Astrocyte (in vitro differentiated cells and primary cell): Measurements from ENCODE around the gene NCOA3. TPM values are rescaled to one million over a fixed set of nuclear protein-coding genes. Genes with fewer than 3 reads are reported as not detected.
A peak's percentile ranks its signal among the peaks of the same experiment; 100 is the strongest.

Experiments
- DNase-seq: peaks from one replicate; pipeline ENCODE4 v3.0.0-alpha.2; 2010; ENCODE audit warnings: low read depth
- FAIRE-seq: peaks from 2 replicates; lab custom pipeline; 2011; peaks lifted over from hg19 to GRCh38; lab: Jason Lieb, UNC
- H2AFZ ChIP-seq: 2 replicates; pipeline ENCODE4 v1.6.0; 2012; ENCODE audit warnings: low read depth, low read length, inconsistent platforms
- H3K27ac ChIP-seq: 2 replicates; pipeline ENCODE4 v1.5.1; 2011; ENCODE audit warnings: low read depth, low read length, inconsistent platforms
- H3K27me3 ChIP-seq: 2 replicates; pipeline ENCODE4 v1.6.0; 2011; ENCODE audit warnings: low read length, inconsistent platforms; ENCODE audit not compliant: insufficient read depth
- H3K36me3 ChIP-seq: 2 replicates; pipeline ENCODE4 v1.5.1; 2011; ENCODE audit warnings: low read length, inconsistent platforms; ENCODE audit not compliant: insufficient read depth
- H3K4me1 ChIP-seq: 2 replicates; pipeline ENCODE4 v1.5.1; 2011; ENCODE audit warnings: low read length, inconsistent platforms; ENCODE audit not compliant: insufficient read depth
- H3K4me2 ChIP-seq: 2 replicates; pipeline ENCODE4 v1.6.0; 2012; ENCODE audit warnings: low read length, inconsistent platforms
- H3K4me3 ChIP-seq: 2 replicates; pipeline ENCODE4 v1.5.1; 2011; ENCODE audit warnings: low read depth, mild to moderate bottlenecking, low read length, inconsistent platforms; ENCODE audit not compliant: insufficient read depth
- H3K79me2 ChIP-seq: 2 replicates; pipeline ENCODE4 v1.6.0; 2012; ENCODE audit warnings: mild to moderate bottlenecking, low read length, inconsistent platforms; ENCODE audit not compliant: insufficient read depth
- H3K9ac ChIP-seq: 2 replicates; pipeline ENCODE4 v1.6.0; 2012; ENCODE audit warnings: mild to moderate bottlenecking, low read length, inconsistent platforms
- H3K9me3 ChIP-seq: 2 replicates; pipeline ENCODE4 v1.5.1; 2012; ENCODE audit warnings: low read depth, mild to moderate bottlenecking, low read length, inconsistent platforms; ENCODE audit not compliant: insufficient read depth
- H4K20me1 ChIP-seq: 2 replicates; pipeline ENCODE4 v1.6.0; 2012; ENCODE audit warnings: low read length, inconsistent platforms; ENCODE audit not compliant: insufficient read depth
- H3K27ac Mint-ChIP-seq: one replicate; pipeline ENCODE4 v1.8.0; 2021; ENCODE audit warnings: mild to moderate bottlenecking, mixed read lengths; ENCODE audit not compliant: unreplicated experiment
- H3K27me3 Mint-ChIP-seq: one replicate; pipeline ENCODE4 v1.8.0; 2021; ENCODE audit warnings: low read depth, mixed read lengths; ENCODE audit not compliant: unreplicated experiment
- H3K36me3 Mint-ChIP-seq: one replicate; pipeline ENCODE4 v1.8.0; 2021; ENCODE audit warnings: low read depth, mixed read lengths; ENCODE audit not compliant: unreplicated experiment
- H3K4me1 Mint-ChIP-seq: one replicate; pipeline ENCODE4 v1.8.0; 2021; ENCODE audit warnings: low read depth, mixed read lengths; ENCODE audit not compliant: unreplicated experiment
- H3K4me3 Mint-ChIP-seq: one replicate; pipeline ENCODE4 v1.8.0; 2021; ENCODE audit warnings: mild to moderate bottlenecking, moderate library complexity, mixed read lengths; ENCODE audit not compliant: unreplicated experiment
- H3K9me3 Mint-ChIP-seq: one replicate; pipeline ENCODE4 v1.8.0; 2021; ENCODE audit warnings: mild to moderate bottlenecking, mixed read lengths; ENCODE audit not compliant: unreplicated experiment
- EZH2 ChIP-seq: IDR thresholded peaks from 2 replicates; pipeline ENCODE4 v1.6.1; 2012; ENCODE audit warnings: mild to moderate bottlenecking, low read length, inconsistent platforms; ENCODE audit not compliant: insufficient read depth
- total RNA-seq: library from RNA; stranded (reverse); gene quantifications from 2 replicates; pipeline ENCODE4 v1.2.1, GENCODE V29; 2021
- TF ChIP-seq, protein P1 (sequence below): IDR thresholded peaks from 2 replicates; pipeline ENCODE4 v1.5.1; 2011; ENCODE audit warnings: low read depth, mild to moderate bottlenecking, inconsistent platforms, low read length, moderate library complexity; ENCODE audit not compliant: insufficient read depth

NCOA3 gene
- total RNA-seq, 1 donor from 2014 or later = 30.5 TPM

DNA sequence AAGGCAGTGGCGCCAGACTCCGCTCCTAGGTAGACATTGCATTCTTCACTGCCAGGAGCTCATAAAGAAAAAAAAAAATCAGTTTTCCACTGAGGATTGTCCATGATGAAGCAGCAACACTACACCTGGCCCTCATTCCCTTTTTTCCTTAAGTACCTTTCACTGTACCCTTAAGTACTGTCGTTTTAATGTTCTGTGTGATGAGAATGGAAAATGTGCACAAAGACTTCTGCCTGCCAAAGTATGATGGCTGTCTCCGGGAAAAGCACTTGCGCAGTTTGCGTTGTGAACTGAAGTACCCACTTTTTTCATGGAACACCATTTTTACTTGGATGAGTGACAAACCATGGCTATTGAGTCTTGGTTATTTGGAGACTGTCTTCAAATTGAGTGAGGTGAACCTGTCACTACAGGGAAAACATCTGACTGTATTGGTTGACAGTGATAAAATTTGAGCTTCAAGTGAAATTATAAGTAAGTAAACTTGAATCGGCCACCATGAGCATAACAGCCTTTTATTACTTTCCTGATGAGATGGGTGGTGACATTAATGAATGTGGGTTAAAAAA lies 104.8 kb downstream of the NCOA3 start:
- peaks cover 23% of the 10 kb centered on the region for H3K4me1 Mint-ChIP-seq

DNA sequence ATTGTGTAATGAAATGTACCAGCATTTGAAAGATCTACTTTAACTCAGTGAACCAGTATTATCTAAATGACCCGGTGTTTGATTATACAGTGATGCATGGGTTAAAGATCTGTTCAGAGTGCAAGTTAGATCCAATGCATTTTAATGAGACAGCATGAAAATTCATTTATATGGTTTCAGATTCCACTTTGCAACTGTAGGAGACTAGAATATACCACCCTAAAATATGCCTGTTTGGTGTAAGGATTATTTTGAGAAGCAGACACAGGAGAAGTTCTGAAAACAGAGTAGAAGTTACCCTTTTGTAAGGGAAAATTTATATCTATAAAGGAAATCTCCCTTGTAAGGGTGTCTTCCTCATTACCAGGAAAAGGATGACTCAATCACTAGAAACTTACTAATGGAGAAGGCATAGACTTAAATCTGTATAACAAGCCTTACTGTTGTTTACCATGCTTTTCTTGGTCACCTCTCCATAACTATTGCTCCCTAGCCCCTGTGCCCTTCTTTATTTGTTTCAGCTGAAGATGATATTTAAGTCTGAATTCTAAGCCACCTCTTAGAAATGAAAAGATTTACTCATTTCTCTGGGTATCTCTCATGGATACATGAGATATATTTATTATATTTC lies 105.4 kb downstream of the NCOA3 start:
- Histone ChIP-seq H3K9ac (no peak overlapping the region), H3K27me3 (no peaks in the 10 kb centered on the region), H4K20me1 (peaks cover 12% of the 10 kb centered on the region), H3K9me3 (no peaks in the 10 kb centered on the region), H3K4me2 (peak overlapping the region; percentile 27), H3K27ac (no peak overlapping the region), H3K79me2 (peaks cover 50% of the 10 kb centered on the region), H3K4me1 (peaks cover 12% of the 10 kb centered on the region), H3K36me3 (no peaks in the 10 kb centered on the region), H3K4me3 (no peak overlapping the region), H2AFZ (no peak overlapping the region)
- Mint-ChIP-seq H3K36me3 (peaks cover 4% of the 10 kb centered on the region), H3K4me3 (no peak overlapping the region), H3K4me1 (peaks cover 23% of the 10 kb centered on the region), H3K27ac (peak overlapping the region; percentile 77), H3K27me3 (no peaks in the 10 kb centered on the region), H3K9me3 (no peaks in the 10 kb centered on the region)
- TF ChIP-seq, protein P1, sequence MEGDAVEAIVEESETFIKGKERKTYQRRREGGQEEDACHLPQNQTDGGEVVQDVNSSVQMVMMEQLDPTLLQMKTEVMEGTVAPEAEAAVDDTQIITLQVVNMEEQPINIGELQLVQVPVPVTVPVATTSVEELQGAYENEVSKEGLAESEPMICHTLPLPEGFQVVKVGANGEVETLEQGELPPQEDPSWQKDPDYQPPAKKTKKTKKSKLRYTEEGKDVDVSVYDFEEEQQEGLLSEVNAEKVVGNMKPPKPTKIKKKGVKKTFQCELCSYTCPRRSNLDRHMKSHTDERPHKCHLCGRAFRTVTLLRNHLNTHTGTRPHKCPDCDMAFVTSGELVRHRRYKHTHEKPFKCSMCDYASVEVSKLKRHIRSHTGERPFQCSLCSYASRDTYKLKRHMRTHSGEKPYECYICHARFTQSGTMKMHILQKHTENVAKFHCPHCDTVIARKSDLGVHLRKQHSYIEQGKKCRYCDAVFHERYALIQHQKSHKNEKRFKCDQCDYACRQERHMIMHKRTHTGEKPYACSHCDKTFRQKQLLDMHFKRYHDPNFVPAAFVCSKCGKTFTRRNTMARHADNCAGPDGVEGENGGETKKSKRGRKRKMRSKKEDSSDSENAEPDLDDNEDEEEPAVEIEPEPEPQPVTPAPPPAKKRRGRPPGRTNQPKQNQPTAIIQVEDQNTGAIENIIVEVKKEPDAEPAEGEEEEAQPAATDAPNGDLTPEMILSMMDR = no peak
- no peak for TF ChIP-seq EZH2
- DNase-seq (peak; percentile 57), FAIRE-seq (no peak)

More for the DNA sequence above, 104.8 kb downstream of the NCOA3 start:
- no peak overlapping the region for H3K4me3 Mint-ChIP-seq
- Histone ChIP-seq H3K79me2 (peaks cover 50% of the 10 kb centered on the region), H3K9ac (no peak overlapping the region), H3K4me1 (peaks cover 12% of the 10 kb centered on the region), H3K27ac (no peak overlapping the region), H4K20me1 (peaks cover 12% of the 10 kb centered on the region), H3K9me3 (no peaks in the 10 kb centered on the region), H3K4me2 (no peak overlapping the region), H3K27me3 (no peaks in the 10 kb centered on the region), H2AFZ (no peak overlapping the region), H3K36me3 (no peaks in the 10 kb centered on the region), H3K4me3 (no peak overlapping the region)
- H3K36me3 Mint-ChIP-seq = peaks cover 4% of the 10 kb centered on the region
- FAIRE-seq = no peak
- no peaks in the 10 kb centered on the region for H3K27me3 Mint-ChIP-seq
- DNase-seq = no peak
- no peak for TF ChIP-seq EZH2
- TF ChIP-seq, protein P1 = no peak
- H3K9me3 Mint-ChIP-seq = no peaks in the 10 kb centered on the region
- H3K27ac Mint-ChIP-seq = peak overlapping the region; percentile 77

DNA sequence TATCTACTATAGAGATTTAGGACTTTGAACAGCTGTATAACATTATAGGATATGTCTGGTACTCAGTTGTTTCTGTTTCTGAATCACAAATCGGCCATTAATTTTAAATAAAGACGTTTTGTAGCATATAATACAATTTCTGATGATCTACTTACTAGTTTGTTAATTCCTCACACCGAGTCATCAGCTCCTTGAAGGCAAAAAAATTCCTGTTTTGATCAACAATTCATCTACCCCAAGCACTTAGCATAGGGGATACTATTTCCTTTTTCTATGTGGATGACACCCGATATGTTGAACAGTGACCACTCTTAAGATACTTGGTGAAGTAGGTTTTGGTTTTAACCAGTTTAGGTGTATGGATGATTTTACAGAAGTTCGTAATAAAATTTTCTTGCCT lies 107.3 kb downstream of the NCOA3 start:
- FAIRE-seq (no peak), DNase-seq (no peak)
- Mint-ChIP-seq H3K27me3 (no peaks in the 10 kb centered on the region), H3K4me3 (no peak overlapping the region), H3K4me1 (peaks cover 23% of the 10 kb centered on the region), H3K27ac (peak overlapping the region; percentile 18), H3K9me3 (no peaks in the 10 kb centered on the region), H3K36me3 (peaks cover 1% of the 10 kb centered on the region)
- Histone ChIP-seq H3K4me2 (no peak overlapping the region), H3K4me3 (no peak overlapping the region), H3K9ac (no peak overlapping the region), H4K20me1 (peaks cover 5% of the 10 kb centered on the region), H3K36me3 (no peaks in the 10 kb centered on the region), H3K27me3 (no peaks in the 10 kb centered on the region), H3K9me3 (no peaks in the 10 kb centered on the region), H3K4me1 (peaks cover 12% of the 10 kb centered on the region), H3K27ac (no peak overlapping the region), H3K79me2 (peaks cover 36% of the 10 kb centered on the region), H2AFZ (no peak overlapping the region)
- TF ChIP-seq EZH2 = no peak
- TF ChIP-seq, protein P1 = no peak
